ENCODE measurements around the gene MUC3A.
"Not testable (repeated sequence)": the region's sequence is repeated elsewhere in the genome, so short reads cannot be mapped to it uniquely, and the experiment has no call there.

MUC3A gene

GRCh38 chr7:100949227-100949932 lies at the start of gene MUC3A:
MUC3A (plus strand) TSS chr7:100949534; CDS start chr7:100949625, 91 bp downstream.
- DNase-seq = no peak

GRCh38 chr7:100900978-100901377 lies 48.4 kb upstream of the MUC3A start:
- DNase-seq = no peak

- DNase-seq = no peak
Observed at GRCh38 chr7:100901921-100902332, 47.4 kb upstream of the MUC3A start.

- DNase-seq = no peak
Observed at GRCh38 chr7:100902638-100903037, 46.7 kb upstream of the MUC3A start.

- no peak for DNase-seq
Observed at GRCh38 chr7:100908512-100908911, 40.8 kb upstream of the MUC3A start.

GRCh38 chr7:100910443-100910842 lies 38.9 kb upstream of the MUC3A start:
- DNase-seq = not testable (repeated sequence)

- no peak for DNase-seq
Observed at GRCh38 chr7:100911484-100911883, 37.9 kb upstream of the MUC3A start.

- no peak for DNase-seq
Observed at GRCh38 chr7:100914208-100914878, 35.0 kb upstream of the MUC3A start.

GRCh38 chr7:100914879-100915447 lies 34.4 kb upstream of the MUC3A start:
- DNase-seq = no peak

- DNase-seq = not testable (repeated sequence)
Observed at GRCh38 chr7:100919335-100919734, 30.0 kb upstream of the MUC3A start.

GRCh38 chr7:100919779-100920437 lies 29.4 kb upstream of the MUC3A start:
- not testable (repeated sequence) for DNase-seq

- DNase-seq = no peak
Observed at GRCh38 chr7:100921039-100921438, 28.3 kb upstream of the MUC3A start.

- DNase-seq = not testable (repeated sequence)
Observed at GRCh38 chr7:100923616-100924015, 25.7 kb upstream of the MUC3A start.

- no peak for DNase-seq
Observed at GRCh38 chr7:100929808-100930174, 19.5 kb upstream of the MUC3A start.

- no peak for DNase-seq
Observed at GRCh38 chr7:100933734-100934133, 15.6 kb upstream of the MUC3A start.

GRCh38 chr7:100935381-100935780 lies 14.0 kb upstream of the MUC3A start:
- DNase-seq = not testable (repeated sequence)

GRCh38 chr7:100936167-100936566 lies 13.2 kb upstream of the MUC3A start:
- not testable (repeated sequence) for DNase-seq

GRCh38 chr7:100942045-100942774 lies 7.1 kb upstream of the MUC3A start:
- no peak for DNase-seq

GRCh38 chr7:100943693-100944092 lies 5.6 kb upstream of the MUC3A start:
- no peak for DNase-seq

GRCh38 chr7:100944138-100944537 lies 5.2 kb upstream of the MUC3A start:
- DNase-seq = no peak

GRCh38 chr7:100946111-100946510 lies 3.2 kb upstream of the MUC3A start:
- DNase-seq = no peak

- no peak for DNase-seq
Observed at GRCh38 chr7:100946766-100947365, 2.5 kb upstream of the MUC3A start.
